ENCODE results near the gene AUTS2.

DNA sequence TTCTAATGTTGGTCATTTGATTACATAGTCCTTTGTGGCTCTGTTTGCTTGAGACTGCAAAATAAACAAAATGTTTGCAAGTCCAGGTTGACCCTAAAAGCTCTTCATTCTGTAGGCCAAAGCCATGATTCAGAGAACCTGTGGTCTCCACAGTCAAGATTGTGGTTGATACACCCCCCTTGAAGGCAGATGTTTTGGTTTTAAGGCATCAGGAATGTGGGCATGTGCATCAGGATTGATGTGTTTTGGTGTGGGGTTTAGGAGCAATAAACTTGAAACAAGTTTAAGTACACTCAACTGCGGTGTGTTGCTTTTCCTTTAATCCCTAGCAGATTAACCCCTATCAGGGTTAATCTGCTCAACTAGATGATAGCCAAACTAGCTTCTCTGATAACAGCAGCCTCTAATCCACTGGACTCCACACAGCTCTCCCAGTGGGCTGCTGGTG lies 1154.5 kb downstream of the AUTS2 start:
- TF ChIP-seq, protein P1, sequence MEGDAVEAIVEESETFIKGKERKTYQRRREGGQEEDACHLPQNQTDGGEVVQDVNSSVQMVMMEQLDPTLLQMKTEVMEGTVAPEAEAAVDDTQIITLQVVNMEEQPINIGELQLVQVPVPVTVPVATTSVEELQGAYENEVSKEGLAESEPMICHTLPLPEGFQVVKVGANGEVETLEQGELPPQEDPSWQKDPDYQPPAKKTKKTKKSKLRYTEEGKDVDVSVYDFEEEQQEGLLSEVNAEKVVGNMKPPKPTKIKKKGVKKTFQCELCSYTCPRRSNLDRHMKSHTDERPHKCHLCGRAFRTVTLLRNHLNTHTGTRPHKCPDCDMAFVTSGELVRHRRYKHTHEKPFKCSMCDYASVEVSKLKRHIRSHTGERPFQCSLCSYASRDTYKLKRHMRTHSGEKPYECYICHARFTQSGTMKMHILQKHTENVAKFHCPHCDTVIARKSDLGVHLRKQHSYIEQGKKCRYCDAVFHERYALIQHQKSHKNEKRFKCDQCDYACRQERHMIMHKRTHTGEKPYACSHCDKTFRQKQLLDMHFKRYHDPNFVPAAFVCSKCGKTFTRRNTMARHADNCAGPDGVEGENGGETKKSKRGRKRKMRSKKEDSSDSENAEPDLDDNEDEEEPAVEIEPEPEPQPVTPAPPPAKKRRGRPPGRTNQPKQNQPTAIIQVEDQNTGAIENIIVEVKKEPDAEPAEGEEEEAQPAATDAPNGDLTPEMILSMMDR (IDR thresholded peaks at IDR 0.05) = no peak
- no peak for TF ChIP-seq POLR2A (IDR thresholded peaks at IDR 0.05)

Data from thyroid gland (tissue), 4 donors.